Endothelial cell of umbilical vein (primary cell): Measurements from ENCODE around the gene RAB40C. TPM values are rescaled to one million over a fixed set of nuclear protein-coding genes. Genes with fewer than 3 reads are reported as not detected.

Experiments used
- BruUV-seq: library from RNA; stranded (reverse); fragments of 400-500 nt; replicated peaks from 2 replicates; lab custom pipeline; 2021; lab: Mats Ljungman, UMichigan
- CTCF ChIA-PET: fragments of 300-600, 350-600 bp; sonication (Branson Sonifier 250); formaldehyde crosslinking; loops from one replicate; lab custom pipeline; 2021; ENCODE audit warnings: antibody characterized with exemption, inconsistent platforms; lab: Charles Lee
- POLR2A ChIA-PET: fragments of 300-600, 350-600 bp; sonication (Branson Sonifier 250); formaldehyde crosslinking; loops from one replicate; lab custom pipeline; 2021; ENCODE audit warnings: antibody characterized with exemption, inconsistent platforms; lab: Charles Lee
- DNase-seq: peaks from one replicate; pipeline ENCODE4 v3.0.0-alpha.2; 2011; ENCODE audit warnings: low read depth, low spot score
- FAIRE-seq: peaks from 2 replicates; lab custom pipeline; 2011; peaks lifted over from hg19 to GRCh38; lab: Jason Lieb, UNC
- H2AFZ ChIP-seq: 2 replicates; pipeline ENCODE4 v1.6.0; 2012; ENCODE audit warnings: low read depth, low read length, control low read depth, inconsistent platforms
- H3K27ac ChIP-seq: 2 replicates; pipeline ENCODE4 v1.5.1; 2011; ENCODE audit warnings: low read depth, mild to moderate bottlenecking, control low read depth, low read length, moderate library complexity; ENCODE audit not compliant: insufficient read depth
- H3K27me3 ChIP-seq, 2 experiments: 2 replicates each; pipeline versions ENCODE4 v1.6.0 to v1.6.1; 2011; ENCODE audit warnings: low read length in 2 of 2, mixed read lengths in 1 of 2; ENCODE audit not compliant: control insufficient read depth in 2 of 2, insufficient read depth in 2 of 2
- H3K36me3 ChIP-seq, 2 experiments: 2 replicates in 1 of 2; 3 replicates in 1 of 2; pipeline ENCODE4 v1.5.1; 2011; ENCODE audit warnings: low read length in 2 of 2, mild to moderate bottlenecking in 1 of 2, moderate library complexity in 1 of 2; ENCODE audit not compliant: control insufficient read depth in 2 of 2, insufficient read depth in 2 of 2; ENCODE audit errors: extremely low read depth in 1 of 2
- H3K4me1 ChIP-seq: 3 replicates; pipeline ENCODE4 v1.5.1; 2011; ENCODE audit warnings: mild to moderate bottlenecking, low read length; ENCODE audit not compliant: control insufficient read depth, insufficient read depth; ENCODE audit errors: extremely low read depth
- H3K4me2 ChIP-seq: 2 replicates; pipeline ENCODE4 v1.6.1; 2011; ENCODE audit warnings: low read length, control low read depth, mixed read lengths; ENCODE audit not compliant: insufficient read depth
- H3K4me3 ChIP-seq, 3 experiments: fragments of 200-600 bp in 1 of 3; sonication (generic), shearing (Covaris generic) in 1 of 3; replicated peaks in 1 of 3; 2 replicates each; pipeline ENCODE4 v1.5.1; 2011 to 2016; ENCODE audit warnings: control low read depth in 3 of 3, low read length in 3 of 3, mild to moderate bottlenecking in 2 of 3, inconsistent platforms in 1 of 3, low read depth in 1 of 3, moderate library complexity in 1 of 3; ENCODE audit not compliant: insufficient read depth in 1 of 3
- H3K79me2 ChIP-seq: 2 replicates; pipeline ENCODE4 v1.6.0; 2012; ENCODE audit warnings: low read length, inconsistent platforms; ENCODE audit not compliant: control insufficient read depth, insufficient read depth
- H3K9ac ChIP-seq: replicated peaks from 2 replicates; pipeline ENCODE3; 2011; ENCODE audit warnings: low read length, control low read depth; ENCODE audit not compliant: insufficient read depth; ENCODE audit errors: extremely low read depth
- H3K9me1 ChIP-seq: replicated peaks from 3 replicates; pipeline ENCODE4 v1.6.0; 2011; ENCODE audit warnings: mild to moderate bottlenecking, low read length; ENCODE audit not compliant: control insufficient read depth, insufficient read depth; ENCODE audit errors: extremely low read depth
- H3K9me3 ChIP-seq: replicated peaks from 2 replicates; pipeline ENCODE4 v1.5.1; 2012; ENCODE audit warnings: low read length, inconsistent platforms; ENCODE audit not compliant: control insufficient read depth, insufficient read depth
- H4K20me1 ChIP-seq: replicated peaks from 2 replicates; pipeline ENCODE3; 2011; ENCODE audit warnings: mild to moderate bottlenecking, low read length; ENCODE audit not compliant: control insufficient read depth, insufficient read depth; ENCODE audit errors: extremely low read depth
- CTCF ChIP-seq, 2 donors: IDR thresholded peaks; 1 replicate in 1 of 2; 2 replicates in 1 of 2; pipeline ENCODE4 v1.5.1; 2011; ENCODE audit warnings: low read length in 2 of 2, mild to moderate bottlenecking in 2 of 2, moderate library complexity in 2 of 2, control low read depth in 1 of 2, inconsistent platforms in 1 of 2, low read depth in 1 of 2; ENCODE audit not compliant: insufficient read depth in 1 of 2; ENCODE audit errors: extremely low read depth in 1 of 2
- EZH2 ChIP-seq: IDR thresholded peaks from 2 replicates; pipeline ENCODE4 v1.6.1; 2012; ENCODE audit warnings: borderline replicate concordance, low read depth, mild to moderate bottlenecking, moderate library complexity, low read length, inconsistent platforms; ENCODE audit not compliant: severe bottlenecking
- FOS ChIP-seq: IDR thresholded peaks from 2 replicates; pipeline ENCODE4 v1.6.1; 2011; ENCODE audit warnings: mild to moderate bottlenecking, low read length, moderate library complexity, borderline replicate concordance; ENCODE audit not compliant: insufficient read depth
- GATA2 ChIP-seq: IDR thresholded peaks from 2 replicates; pipeline ENCODE4 v1.7.0; 2011; ENCODE audit warnings: low read depth, mild to moderate bottlenecking, moderate library complexity, mixed read lengths, low read length; ENCODE audit not compliant: insufficient read length, insufficient read depth
- JUN ChIP-seq: IDR thresholded peaks from 2 replicates; pipeline ENCODE4 v1.6.1; 2011; ENCODE audit warnings: borderline replicate concordance, low read depth; ENCODE audit not compliant: insufficient read length, insufficient read depth
- MAX ChIP-seq: IDR thresholded peaks from 2 replicates; pipeline ENCODE4 v1.6.1; 2011; ENCODE audit not compliant: insufficient read depth, insufficient read length
- MYC ChIP-seq: IDR thresholded peaks from one replicate; pipeline ENCODE4 v1.6.1; 2011; ENCODE audit warnings: mild to moderate bottlenecking, low read depth, low read length
- POLR2A ChIP-seq: IDR thresholded peaks from 2 replicates; pipeline ENCODE4 v1.6.1; 2012; ENCODE audit warnings: low read depth, mild to moderate bottlenecking, control low read depth, low read length
- POLR2AphosphoS5 ChIP-seq: IDR thresholded peaks from 2 replicates; pipeline ENCODE4 v1.6.1; 2012; ENCODE audit warnings: low read depth, mild to moderate bottlenecking, control low read depth, low read length, moderate library complexity; ENCODE audit not compliant: insufficient read depth
- dilution Hi-C: fragments of 300-500 bp; cut with MboI; formaldehyde crosslinking; loops from one replicate; pipeline ENCODE4 v1.15.0; 2019; ENCODE audit warnings: low sequenced_read_pairs; ENCODE audit not compliant: extremely low pct_ligation_motif_present
- intact Hi-C: fragments of 100-400 bp; cut with micrococcal nuclease; formaldehyde crosslinking; loops from one replicate; pipeline ENCODE4 v1.10.0; 2022
- polyA plus RNA-seq, 4 experiments: library from polyadenylated mRNA; depleted of rRNA in 3 of 4; stranded (reverse) in 3 of 4; unstranded in 1 of 4; fragments of >200 nt; gene quantifications; 2 replicates each; pipeline versions ENCODE4 v1.2.1 to v1.2.3, GENCODE V29; 2011 to 2012; ENCODE audit warnings: missing spikeins in 1 of 4
- total RNA-seq: library from RNA; stranded (reverse); gene quantifications from 2 replicates; pipeline ENCODE4 v1.2.3, GENCODE V29; 2021

RAB40C gene
- total and polyA plus RNA-seq, 2 donors (not counting 3 experiments of a cell fraction or from before 2014, with no cell fraction given) = 12.4 to 18.8 TPM

DNA sequence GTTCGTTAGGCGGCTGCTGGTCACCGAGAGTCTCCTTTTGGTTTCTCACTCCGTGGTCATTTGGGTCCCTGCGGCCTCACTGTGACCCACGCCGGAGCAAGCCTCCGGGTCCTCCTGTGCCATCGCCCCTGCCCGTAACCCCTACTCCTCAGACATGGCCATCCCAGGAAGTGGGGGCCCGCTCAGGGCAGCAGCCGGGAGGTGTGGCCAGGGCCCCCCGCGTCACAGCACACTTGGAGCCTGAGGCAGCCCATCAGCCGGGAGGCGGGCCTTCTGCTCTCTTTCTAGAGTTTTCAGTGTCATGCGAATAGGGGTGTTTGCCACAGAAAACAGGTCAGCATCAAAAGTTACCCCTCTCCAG lies 33.0 kb downstream of the RAB40C start:
- dilution Hi-C loops = no loop called here
- no peak for DNase-seq
- Histone ChIP-seq H3K27ac (no peak overlapping the region), H3K27me3 (no peaks in the 10 kb centered on the region), H2AFZ (no peak overlapping the region), H3K4me1 (peaks cover 3% of the 10 kb centered on the region), H3K9ac (no peak overlapping the region), H3K9me1 (no peaks in the 10 kb centered on the region), H3K36me3 (peaks cover 0 to 2% of the 10 kb centered on the region in 2 experiments), H3K4me3 (no peak overlapping the region), H3K79me2 (no peaks in the 10 kb centered on the region), H3K9me3 (no peaks in the 10 kb centered on the region), H3K4me2 (no peak overlapping the region), H4K20me1 (no peaks in the 10 kb centered on the region)
- TF ChIP-seq MYC (no peak), EZH2 (no peak), POLR2A (no peak), GATA2 (no peak), CTCF (IDR thresholded peaks at IDR 0.05; ENCODE audit: extremely low read depth in 1 of 2, insufficient read depth in 1 of 2, low read depth in 1 of 2, low read length in 2 of 2) (no peak), POLR2AphosphoS5 (no peak), MAX (no peak), JUN (no peak), FOS (no peak)
- ChIA-PET POLR2A (no interaction called here), CTCF (no interaction called here)
- FAIRE-seq = no peak
- intact Hi-C loops = no loop called here
- no TSS peak for BruUV-seq
